Epithelial cell of prostate (primary cell): ENCODE measurements around the gene CAMKMT.

Experiments used
- DNase-seq: peaks from one replicate; pipeline ENCODE4 v3.0.0-alpha.2; 2011; ENCODE audit warnings: low read depth, low spot score
- H3K27ac ChIP-seq: fragments of 450-650 bp; 2 replicates; pipeline ENCODE4 v1.5.1; 2017; ENCODE audit warnings: mild to moderate bottlenecking

Gene CAMKMT

GRCh38 chr2:44361330-44362206, at the start of gene CAMKMT, which contains the start of gene PREPL:
Gene CAMKMT (plus strand): TSS chr2:44361947.
Gene PREPL (minus strand): TSS chr2:44361494. CDS start chr2:44346342, 15,152 bp downstream.
- DNase-seq: peak; percentile 86
- peak within 1 kb of the TSS; percentile 81 for H3K27ac ChIP-seq

GRCh38 chr2:44314362-44314761, 47.4 kb upstream of the CAMKMT start:
- no peak overlapping the region for H3K27ac ChIP-seq
- no peak for DNase-seq

- no peak for DNase-seq
- no peak overlapping the region for H3K27ac ChIP-seq
Measured at GRCh38 chr2:44315945-44316344, 45.8 kb upstream of the CAMKMT start.

- H3K27ac ChIP-seq: no peak overlapping the region
- no peak for DNase-seq
Measured at GRCh38 chr2:44320832-44321231, 40.9 kb upstream of the CAMKMT start.

- no peak overlapping the region for H3K27ac ChIP-seq
- no peak for DNase-seq
Measured at GRCh38 chr2:44321360-44321759, 40.4 kb upstream of the CAMKMT start.

- no peak for DNase-seq
- no peak overlapping the region for H3K27ac ChIP-seq
Measured at GRCh38 chr2:44324971-44325426, 36.7 kb upstream of the CAMKMT start.

GRCh38 chr2:44325897-44326296, 35.9 kb upstream of the CAMKMT start:
- no peak for DNase-seq
- no peak overlapping the region for H3K27ac ChIP-seq

GRCh38 chr2:44326548-44327264, 35.0 kb upstream of the CAMKMT start:
- no peak for DNase-seq
- H3K27ac ChIP-seq: no peak overlapping the region

- DNase-seq: no peak
- no peak overlapping the region for H3K27ac ChIP-seq
Measured at GRCh38 chr2:44328750-44329149, 33.0 kb upstream of the CAMKMT start.

- no peak overlapping the region for H3K27ac ChIP-seq
- no peak for DNase-seq
Measured at GRCh38 chr2:44329343-44329742, 32.4 kb upstream of the CAMKMT start.

GRCh38 chr2:44330801-44331200, 30.9 kb upstream of the CAMKMT start:
- no peak for DNase-seq
- H3K27ac ChIP-seq: no peak overlapping the region

- DNase-seq: no peak
- no peak overlapping the region for H3K27ac ChIP-seq
Measured at GRCh38 chr2:44333994-44334393, 27.8 kb upstream of the CAMKMT start.

GRCh38 chr2:44335806-44336538, 25.8 kb upstream of the CAMKMT start:
- H3K27ac ChIP-seq: no peak overlapping the region
- DNase-seq: no peak

GRCh38 chr2:44342854-44343253, 18.9 kb upstream of the CAMKMT start:
- DNase-seq: no peak
- H3K27ac ChIP-seq: no peak overlapping the region

- DNase-seq: no peak
- H3K27ac ChIP-seq: no peak overlapping the region
Measured at GRCh38 chr2:44347526-44347925, 14.2 kb upstream of the CAMKMT start.

- DNase-seq: no peak
- no peak overlapping the region for H3K27ac ChIP-seq
Measured at GRCh38 chr2:44348400-44348799, 13.3 kb upstream of the CAMKMT start.

- no peak overlapping the region for H3K27ac ChIP-seq
- DNase-seq: no peak
Measured at GRCh38 chr2:44349506-44349905, 12.2 kb upstream of the CAMKMT start.

- no peak for DNase-seq
Measured at GRCh38 chr2:44351088-44351487, 10.7 kb upstream of the CAMKMT start.

GRCh38 chr2:44351676-44352075, 10.1 kb upstream of the CAMKMT start:
- no peak overlapping the region for H3K27ac ChIP-seq
- DNase-seq: no peak

More at GRCh38 chr2:44351088-44351487, 10.7 kb upstream of the CAMKMT start:
- H3K27ac ChIP-seq: no peak overlapping the region

- DNase-seq: no peak
- H3K27ac ChIP-seq: no peak overlapping the region
Measured at GRCh38 chr2:44352510-44352909, 9.2 kb upstream of the CAMKMT start.

- H3K27ac ChIP-seq: no peak overlapping the region
- no peak for DNase-seq
Measured at GRCh38 chr2:44354761-44355160, 7.0 kb upstream of the CAMKMT start.
